Tongue (tissue), 2 donors: ENCODE measurements around the gene SVOP. TPM values are rescaled to one million over a fixed set of nuclear protein-coding genes. Genes with fewer than 3 reads are reported as not detected.
"Not testable (repeated sequence)": the region's sequence is repeated elsewhere in the genome, so short reads cannot be mapped to it uniquely, and the experiment has no call there.

ENCODE experiments used
- DNase-seq: peaks from one replicate; pipeline ENCODE4 v3.0.0-alpha.2; 2015
- total RNA-seq: library from RNA; depleted of rRNA; stranded (reverse); fragments of >200 nt; gene quantifications from one replicate; pipeline ENCODE4 v1.2.3, GENCODE V29; 2014

The SVOP gene
- 0.31 TPM for total RNA-seq

- DNase-seq = peak; percentile 95
These were observed at the start of gene SVOP for GRCh38 chr12:109020796-109021380. SVOP (minus strand) TSS chr12:109021068; CDS start chr12:109020868, 200 bp downstream.

GRCh38 chr12:109069307-109070271, 48.7 kb upstream of the SVOP start:
- DNase-seq = no peak

GRCh38 chr12:109065853-109066193, 45.0 kb upstream of the SVOP start:
- no peak for DNase-seq

- no peak for DNase-seq
These were observed 44.4 kb upstream of the SVOP start for GRCh38 chr12:109065154-109065852.

- DNase-seq = no peak
These were observed 43.3 kb upstream of the SVOP start for GRCh38 chr12:109064143-109064542.

GRCh38 chr12:109058773-109059172, 37.9 kb upstream of the SVOP start:
- no peak for DNase-seq

GRCh38 chr12:109057376-109057775, 36.5 kb upstream of the SVOP start:
- DNase-seq = no peak

- DNase-seq = no peak
These were observed 36.0 kb upstream of the SVOP start for GRCh38 chr12:109056891-109057290.

- no peak for DNase-seq
These were observed 33.7 kb upstream of the SVOP start for GRCh38 chr12:109054520-109054919.

- not testable (repeated sequence) for DNase-seq
These were observed 33.3 kb upstream of the SVOP start for GRCh38 chr12:109054124-109054513.

- no peak for DNase-seq
These were observed 32.7 kb upstream of the SVOP start for GRCh38 chr12:109053382-109054123.

GRCh38 chr12:109052414-109053323, 31.8 kb upstream of the SVOP start, which contains the start of gene USP30:
USP30 (plus strand) TSS chr12:109052576; CDS start chr12:109052679, 103 bp downstream.
- peak; percentile 93 for DNase-seq

- DNase-seq = no peak
These were observed 31.2 kb upstream of the SVOP start for GRCh38 chr12:109052097-109052413.

- not testable (repeated sequence) for DNase-seq
These were observed 28.9 kb upstream of the SVOP start for GRCh38 chr12:109049794-109050193.

- not testable (repeated sequence) for DNase-seq
These were observed 27.8 kb upstream of the SVOP start for GRCh38 chr12:109048706-109049105.

GRCh38 chr12:109047081-109047805, 26.4 kb upstream of the SVOP start:
- DNase-seq = no peak

- DNase-seq = no peak
These were observed 23.4 kb upstream of the SVOP start for GRCh38 chr12:109044241-109044640.

GRCh38 chr12:109036975-109037374, 16.1 kb upstream of the SVOP start:
- no peak for DNase-seq

- peak; percentile 16 for DNase-seq
These were observed 12.7 kb upstream of the SVOP start for GRCh38 chr12:109033239-109034196.
